PC-3 (cell line): ENCODE data around the gene TASL. TPM values are rescaled to one million over a fixed set of nuclear protein-coding genes. Genes with fewer than 3 reads are reported as not detected.
A peak's percentile ranks its signal among the peaks of the same experiment; 100 is the strongest.

Source experiments
- ATAC-seq: fragments of 200-7000 bp; cut with Tn5 transposase; 2 replicates; pipeline ENCODE4 v1.9.1; 2020; ENCODE audit warnings: mild to moderate bottlenecking, moderate library complexity
- Bru-seq: library from RNA; stranded (reverse); fragments of 400-500 nt; gene quantifications from one replicate; lab custom pipeline; 2021; lab: Mats Ljungman, UMichigan
- BruChase-seq, 2 experiments: library from RNA; stranded (reverse); fragments of 400-500 nt; gene quantifications; one replicate each; lab custom pipeline; 2021; lab: Mats Ljungman, UMichigan
- BruUV-seq: library from RNA; stranded (reverse); fragments of 400-500 nt; replicated peaks from 2 replicates; lab custom pipeline; 2021; lab: Mats Ljungman, UMichigan
- CTCF ChIA-PET: fragments of 300-600 bp; sonication (Branson Sonifier 250); formaldehyde crosslinking; loops from one replicate; lab custom pipeline; 2022; ENCODE audit warnings: antibody characterized with exemption; lab: Charles Lee
- POLR2A ChIA-PET: fragments of 300-600 bp; sonication (Branson Sonifier 250); formaldehyde crosslinking; loops from one replicate; lab custom pipeline; 2022; ENCODE audit warnings: antibody characterized with exemption; ENCODE audit not compliant: unreplicated experiment; lab: Charles Lee
- DNase-seq: peaks from one replicate; pipeline ENCODE4 v3.0.0-alpha.2; 2015
- H2AFZ ChIP-seq: fragments of 300-600 bp; sonication (generic); 2 replicates; pipeline ENCODE4 v1.6.0; 2016; ENCODE audit warnings: antibody characterized with exemption, low read length
- H3F3A ChIP-seq: fragments of 300-600 bp; sonication (generic); one replicate; pipeline ENCODE4 v1.6.0; 2017; ENCODE audit warnings: antibody characterized with exemption, low read length, control low read depth, mild to moderate bottlenecking; ENCODE audit not compliant: unreplicated experiment
- H3K27ac ChIP-seq: fragments of 300-600 bp; sonication (generic); 2 replicates; pipeline ENCODE4 v1.5.1; 2016; ENCODE audit warnings: mild to moderate bottlenecking, low read length
- H3K27me3 ChIP-seq: fragments of 300-600 bp; sonication (generic); 2 replicates; pipeline ENCODE4 v1.6.1; 2016; ENCODE audit warnings: low read length, mixed read lengths
- H3K36me3 ChIP-seq: fragments of 300-600 bp; sonication (generic); 2 replicates; pipeline ENCODE4 v1.6.1; 2016; ENCODE audit warnings: low read depth, mixed run types, low read length, mixed read lengths
- H3K4me1 ChIP-seq: fragments of 300-600 bp; sonication (generic); 2 replicates; pipeline ENCODE4 v1.5.1; 2016; ENCODE audit warnings: low read length; ENCODE audit not compliant: insufficient read depth
- H3K4me2 ChIP-seq: fragments of 300-600 bp; sonication (generic); 2 replicates; pipeline ENCODE4 v1.6.0; 2016; ENCODE audit warnings: low read length
- H3K4me3 ChIP-seq: fragments of 300-600 bp; sonication (generic); 2 replicates; pipeline ENCODE4 v1.5.1; 2016; ENCODE audit warnings: mild to moderate bottlenecking, low read length, mixed read lengths
- H3K79me2 ChIP-seq: fragments of 300-600 bp; sonication (generic); 2 replicates; pipeline ENCODE4 v1.6.1; 2017; ENCODE audit warnings: low read length, mixed read lengths
- H3K9ac ChIP-seq: fragments of 300-600 bp; sonication (generic); 2 replicates; pipeline ENCODE4 v1.6.0; 2016; ENCODE audit warnings: mild to moderate bottlenecking, low read length
- H3K9me2 ChIP-seq: fragments of 300-600 bp; sonication (generic); replicated peaks from 2 replicates; pipeline ENCODE4 v1.6.1; 2016; ENCODE audit warnings: mixed run types, low read length, mixed read lengths
- H3K9me3 ChIP-seq: fragments of 300-600 bp; sonication (generic); 2 replicates; pipeline ENCODE4 v1.6.1; 2016; ENCODE audit warnings: low read length, mixed read lengths
- H4K20me1 ChIP-seq: fragments of 300-600 bp; sonication (generic); 2 replicates; pipeline ENCODE4 v1.6.1; 2016; ENCODE audit warnings: low read length, mixed read lengths
- CTCF ChIP-seq: fragments of 300-600 bp; sonication (generic); conservative IDR thresholded peaks from 2 replicates; pipeline ENCODE4 v1.5.1; 2017; ENCODE audit warnings: antibody characterized with exemption, low read depth, mild to moderate bottlenecking, low read length
- EZH2 ChIP-seq: fragments of 300-600 bp; sonication (generic); IDR thresholded peaks from one replicate; pipeline ENCODE4 v1.6.1; 2017; ENCODE audit warnings: antibody characterized with exemption, mild to moderate bottlenecking, low read length; ENCODE audit not compliant: unreplicated experiment
- EZH2phosphoT487 ChIP-seq: fragments of 300-600 bp; sonication (generic); IDR thresholded peaks from 2 replicates; pipeline ENCODE4 v1.6.1; 2018; ENCODE audit warnings: mild to moderate bottlenecking, antibody characterized with exemption, low read length, borderline replicate concordance
- intact Hi-C: fragments of 100-400 bp; cut with micrococcal nuclease; formaldehyde crosslinking; loops from 2 replicates; pipeline ENCODE4 v1.9.0; 2023
- long read RNA-seq: library from polyadenylated mRNA; unstranded; transcript quantifications from one replicate; pipeline ENCODE4 v2.0.0, GENCODE V29; 2021; ENCODE audit not compliant: unreplicated experiment
- total RNA-seq: library from RNA; depleted of rRNA; stranded (reverse); fragments of >200 nt; gene quantifications from 2 replicates; pipeline ENCODE4 v1.2.3, GENCODE V29; 2014; rRNA removed

The TASL gene
- total RNA-seq: not detected in 2 replicates
- Bru-seq, nascent RNA: not detected
- not detected for BruChase-seq, experiment 1, labeled RNA remaining after a 6-hour chase
- BruChase-seq, experiment 2, labeled RNA remaining after a 2-hour chase: not detected
- long read RNA-seq: 0 reads

DNA sequence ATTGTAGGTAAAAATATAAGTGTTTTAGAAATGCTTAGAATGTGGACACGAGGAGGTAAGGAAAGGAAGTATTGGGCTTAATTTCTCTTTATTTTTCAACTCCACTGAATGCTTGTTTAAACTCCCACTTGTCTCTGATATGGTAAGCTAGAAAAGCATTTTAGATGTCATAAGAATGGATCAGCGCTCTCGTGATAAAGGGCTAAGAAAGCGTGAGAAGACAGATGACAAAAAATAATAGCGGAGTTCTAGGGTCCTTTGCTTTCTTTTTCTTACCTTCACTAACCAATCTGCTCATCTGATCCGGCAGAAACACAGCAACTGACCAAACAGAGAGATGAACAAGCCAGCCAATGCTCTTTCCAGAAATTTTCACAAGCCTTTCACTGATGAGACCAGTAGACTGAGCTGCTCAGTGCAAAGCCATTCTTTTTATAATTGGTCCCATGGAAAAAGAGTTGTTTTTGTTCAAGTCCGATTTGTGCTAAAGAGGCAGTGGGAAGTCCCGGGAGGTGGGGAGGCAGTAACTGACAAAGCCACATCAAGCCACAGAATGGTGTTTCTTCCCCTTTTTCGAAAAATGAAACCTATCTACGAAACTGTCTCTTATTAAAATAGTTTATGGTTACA is at the start of gene TASL:
TSS of gene TASL (minus strand) at position 405 of the 630 bp plus-strand sequence. CDS start 17,411 bp downstream, outside the sequence.
- Histone ChIP-seq H3K9me3 (no peaks in the 10 kb centered on the region), H3K4me3 (no peak within 1 kb of the TSS), H3K4me2 (0 out of 2 replicates have a peak within 1 kb of the TSS, but pooled peaks have one; percentile 5), H3F3A (no peaks in the 10 kb centered on the region), H2AFZ (no peak within 1 kb of the TSS), H3K27ac (no peak within 1 kb of the TSS), H4K20me1 (no peaks in the 10 kb centered on the region), H3K4me1 (no peaks in the 10 kb centered on the region), H3K36me3 (no peaks in the 10 kb centered on the region), H3K79me2 (no peaks in the 10 kb centered on the region), H3K9ac (no peak within 1 kb of the TSS), H3K9me2 (no peaks in the 10 kb centered on the region), H3K27me3 (no peaks in the 10 kb centered on the region)
- ChIA-PET POLR2A (no interaction called here), CTCF (no interaction called here)
- BruUV-seq: no TSS peak
- ATAC-seq (no peak), DNase-seq (no peak)
- TF ChIP-seq EZH2: no peak
- no peak for TF ChIP-seq CTCF
- no peak for TF ChIP-seq EZH2phosphoT487
- intact Hi-C loops: no loop called here

GRCh38 chrX:30626402-30626801 is 48.8 kb upstream of the TASL start:
- Histone ChIP-seq H3K9ac (no peak overlapping the region), H3K9me2 (no peaks in the 10 kb centered on the region), H3K9me3 (no peaks in the 10 kb centered on the region), H2AFZ (no peak overlapping the region), H3K27me3 (no peaks in the 10 kb centered on the region), H3K4me1 (peaks cover under 1% of the 10 kb centered on the region), H4K20me1 (no peaks in the 10 kb centered on the region), H3K79me2 (no peaks in the 10 kb centered on the region), H3K27ac (no peak overlapping the region), H3K4me2 (no peak overlapping the region), H3K36me3 (no peaks in the 10 kb centered on the region), H3K4me3 (no peak overlapping the region), H3F3A (no peaks in the 10 kb centered on the region)
- intact Hi-C loops: no loop called here
- TF ChIP-seq EZH2phosphoT487 (no peak), EZH2 (no peak), CTCF (no peak)
- BruUV-seq: no TSS peak
- DNase-seq: no peak
- ChIA-PET POLR2A (no interaction called here), CTCF (no interaction called here)
- ATAC-seq: no peak

DNA sequence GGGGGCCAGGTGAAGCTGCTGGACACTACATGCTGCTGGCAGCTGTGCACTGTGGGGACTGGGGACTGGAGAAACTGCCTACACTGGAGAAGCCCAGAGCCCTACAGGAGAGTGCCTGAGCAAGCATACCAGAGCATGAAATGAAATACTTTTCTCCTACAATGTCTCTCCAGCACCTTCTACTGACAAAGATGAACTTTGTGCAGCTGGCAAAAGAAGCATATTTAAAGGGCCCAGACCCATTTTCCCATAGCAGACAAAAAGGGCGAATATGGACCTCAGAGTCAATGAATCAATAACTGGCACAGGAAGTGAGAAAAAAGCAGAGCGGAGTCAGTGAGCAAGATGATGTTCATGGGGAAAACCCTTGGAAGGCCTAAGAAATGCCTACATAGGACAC is 44.8 kb upstream of the TASL start:
- H3K79me2 ChIP-seq: no peaks in the 10 kb centered on the region
- BruUV-seq: no TSS peak
- no peaks in the 10 kb centered on the region for H3K9me2 ChIP-seq
- ATAC-seq (no peak), DNase-seq (no peak)
- no peak overlapping the region for H3K27ac ChIP-seq
- no peak for TF ChIP-seq CTCF
- TF ChIP-seq EZH2phosphoT487: no peak
- TF ChIP-seq EZH2: no peak
- H3K36me3 ChIP-seq: no peaks in the 10 kb centered on the region
- no peak overlapping the region for H3K4me2 ChIP-seq
- H2AFZ ChIP-seq: no peak overlapping the region
- no peaks in the 10 kb centered on the region for H4K20me1 ChIP-seq
- ChIA-PET CTCF (no interaction called here), POLR2A (no interaction called here)
- intact Hi-C loops: no loop called here
- H3K9me3 ChIP-seq: no peaks in the 10 kb centered on the region
- no peaks in the 10 kb centered on the region for H3F3A ChIP-seq
- no peak overlapping the region for H3K4me3 ChIP-seq
- H3K9ac ChIP-seq: no peak overlapping the region
- peaks cover 11% of the 10 kb centered on the region for H3K4me1 ChIP-seq
- no peaks in the 10 kb centered on the region for H3K27me3 ChIP-seq
